Heart left ventricle (tissue), 16 donors: ENCODE measurements around the gene FBXW12. TPM values are rescaled to one million over a fixed set of nuclear protein-coding genes. Genes with fewer than 3 reads are reported as not detected.
A peak's percentile ranks its signal among the peaks of the same experiment; 100 is the strongest.

Experiments
- ATAC-seq, 4 donors: fragments of 200-7000 bp; cut with Tn5 transposase; one replicate each; pipeline ENCODE4 v1.9.1; 2020 to 2022; ENCODE audit warnings: moderate library complexity in 4 of 4, mild to moderate bottlenecking in 3 of 4, moderate number of reproducible peaks in 1 of 4
- DNase-seq, 5 donors: peaks; one replicate each; pipeline ENCODE4 v3.0.0-alpha.2; 2020
- H3K27ac ChIP-seq, 12 donors: fragments of 200-600 bp; sonication (generic) in 4 of 12; one replicate each; pipeline versions ENCODE4 v1.5.0 to v1.8.0; 2016 to 2022; ENCODE audit warnings: mild to moderate bottlenecking in 2 of 12
- H3K27me3 ChIP-seq, 9 donors: fragments of 200-600 bp; sonication (generic) in 2 of 9; one replicate each; pipeline versions ENCODE4 v1.5.1 to v1.8.0; 2016 to 2022; ENCODE audit warnings: mild to moderate bottlenecking in 3 of 9
- H3K36me3 ChIP-seq, 9 donors: fragments of 200-600 bp; sonication (generic) in 2 of 9; one replicate each; pipeline versions ENCODE4 v1.5.0 to v1.8.0; 2018 to 2022; ENCODE audit warnings: mild to moderate bottlenecking in 2 of 9
- H3K4me1 ChIP-seq, 12 donors: fragments of 200-600 bp; sonication (generic) in 4 of 12; one replicate each; pipeline versions ENCODE4 v1.5.0 to v1.8.0; 2016 to 2022; ENCODE audit warnings: mild to moderate bottlenecking in 3 of 12
- H3K4me3 ChIP-seq, 12 donors: fragments of 200-600 bp; sonication (generic) in 4 of 12; one replicate each; pipeline versions ENCODE4 v1.5.0 to v1.8.0; 2017 to 2022; ENCODE audit warnings: mild to moderate bottlenecking in 9 of 12, moderate library complexity in 4 of 12
- H3K9me3 ChIP-seq, 12 donors: fragments of 200-600 bp; sonication (generic) in 4 of 12; one replicate each; pipeline versions ENCODE4 v1.5.0 to v1.8.0; 2016 to 2022; ENCODE audit warnings: mild to moderate bottlenecking in 1 of 12
- POLR2A ChIP-seq, 2 donors: fragments of 450-650 bp; IDR thresholded peaks; one replicate each; pipeline ENCODE4 v1.6.1; 2017; ENCODE audit warnings: antibody characterized with exemption in 2 of 2, mild to moderate bottlenecking in 2 of 2, moderate library complexity in 2 of 2
- WGBS, 4 donors: extraction: QIAGEN DNeasy Blood & Tissue Kit in 2 of 4; methylation state at CpG; one replicate each; pipeline versions ENCODE4 v1.1.5 to v1.1.7; 2013 to 2018; 5-methylcytosine and 5-hydroxymethylcytosine counted together
- intact Hi-C, 10 donors: fragments of 100-400 bp; cut with DNase I; formaldehyde crosslinking; loops; one replicate each; pipeline versions ENCODE4 v1.11.1 to v1.14.2; 2022
- polyA plus RNA-seq, 2 donors: library from polyadenylated mRNA; stranded (reverse); fragments of 200-250 nt; gene quantifications; one replicate each; pipeline ENCODE4 v1.2.3, GENCODE V29; 2013
- total RNA-seq, 9 donors: library from RNA; depleted of rRNA in 2 of 9; stranded (reverse); fragments of >200 nt in 2 of 9; fragmentation: NEBNext Ultra II Directional in 3 of 9; extraction: Animal tissue kit (Norgen Biotek cat#: 25700) in 3 of 9; gene quantifications; one replicate each; pipeline versions ENCODE4 v1.1.0 to v1.2.4, GENCODE V29; 2016 to 2023
- TF ChIP-seq, protein P1 (sequence below), 12 donors: fragments of 200-600 bp; sonication (generic) in 4 of 12; IDR thresholded peaks; one replicate each; pipeline versions ENCODE4 v1.5.0 to v1.8.0; 2018 to 2022; ENCODE audit warnings: antibody characterized with exemption in 12 of 12, mild to moderate bottlenecking in 5 of 12
- donor health status: ischemic (EF 13 %, LVEDD 7.1; RV severe dilation, severe dysfunction).
- donor health status: healthy with polysubstance abuse.
- donor health status: DM: no; HTN: yes; CAD: no.
- donor health status: DM: no; HTN: no; CAD: no.
- donor health status: ischemic (EF 25% LVEDD 6.9; RV normal size, moderate dysfunction).
- donor health status: ischemic (EF 25% LVEDD 5.7; RV mildly dilated, moderate dysfunction).
- donor health status: healthy.
- donor health status: DM: yes; HTN: yes; CAD: no.
- donor health status: ischemic (EF 35%, LVEDD 5.7; RV mildly dilated, moderate dysfunction).
- donor health status: nonischemic (EF 11% LVEDD 7.7; RV severe dilation, severe dysfunction).
- donor health status: DM: yes; HTN: yes; CAD: no.
- donor health status: PGD.
- donor health status: ischemic (EF 29% LVEDD 5.4; RV normal size, mild dysfunction).
- donor health status: nonischemic (EF 23%, LVEDD 6.1; RV moderate dilation, normal function).

Gene FBXW12
- total and polyA plus RNA-seq, 11 donors: not detected

DNA sequence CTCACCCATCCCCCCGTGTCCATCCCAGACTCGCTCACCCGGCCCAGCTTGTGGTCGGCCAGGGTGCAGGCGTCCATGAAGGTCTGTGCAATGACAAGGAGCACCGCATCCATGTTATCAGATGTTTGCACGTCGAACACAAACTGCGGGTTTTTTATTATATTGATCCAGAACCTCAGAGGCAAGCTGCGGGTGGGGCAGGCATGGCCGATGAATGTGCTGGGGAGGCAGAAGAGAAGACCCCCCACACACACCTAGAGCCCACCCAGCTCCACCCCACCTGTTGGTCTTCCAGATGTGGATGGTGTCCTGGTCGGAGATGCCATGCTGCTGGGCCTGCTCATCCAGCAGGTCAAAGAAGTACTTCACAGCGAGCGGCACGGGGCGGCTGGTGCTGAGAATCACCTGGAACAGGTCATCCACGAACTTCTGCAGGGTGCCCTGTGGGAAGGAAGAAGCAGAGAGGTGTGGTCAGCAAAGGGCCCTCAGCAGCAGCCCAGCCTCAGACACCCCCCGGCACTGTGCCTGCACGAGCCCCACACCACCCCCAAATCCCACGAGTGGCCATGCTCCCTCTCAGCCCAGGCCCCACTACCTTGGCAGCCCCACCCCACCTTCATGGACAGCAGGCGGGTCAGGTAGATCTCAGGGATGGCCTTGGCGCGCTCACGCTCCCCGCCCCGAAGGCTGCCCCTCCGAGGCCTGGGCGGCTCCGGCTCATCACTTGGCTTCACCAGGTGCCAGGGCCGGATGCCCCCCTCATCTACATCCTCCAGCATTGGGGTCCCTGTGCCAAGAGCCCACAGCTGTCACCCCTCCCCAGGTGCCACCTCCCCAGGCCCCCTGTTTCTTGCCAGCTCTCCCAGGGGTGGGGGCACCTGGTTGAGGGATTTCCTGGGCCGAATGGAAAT is 37.5 kb downstream of the FBXW12 start:
- no peaks in the 10 kb centered on the region for H3K9me3 ChIP-seq
- WGBS, 4 donors: 93 to 96% (median 95%) methylated on average over 20 to 31 of the region's 31 CpGs
- DNase-seq (peak; percentile 4 to 59 (median 14)), ATAC-seq (no peak)
- intact Hi-C loops: loop anchor here in 1 of 10 donors (10.0 kb wide), 1 partner anchor 135 kb away; no protein-coding TSS in a partner anchor
- H3K4me1 ChIP-seq: no peaks in the 10 kb centered on the region
- peaks cover 0 to 94% (median 77%) of the 10 kb centered on the region in 9 donors for H3K36me3 ChIP-seq
- no peak overlapping the region for H3K4me3 ChIP-seq
- no peak overlapping the region for H3K27ac ChIP-seq
- no peak for TF ChIP-seq POLR2A (IDR thresholded peaks at IDR 0.05)
- TF ChIP-seq, protein P1, sequence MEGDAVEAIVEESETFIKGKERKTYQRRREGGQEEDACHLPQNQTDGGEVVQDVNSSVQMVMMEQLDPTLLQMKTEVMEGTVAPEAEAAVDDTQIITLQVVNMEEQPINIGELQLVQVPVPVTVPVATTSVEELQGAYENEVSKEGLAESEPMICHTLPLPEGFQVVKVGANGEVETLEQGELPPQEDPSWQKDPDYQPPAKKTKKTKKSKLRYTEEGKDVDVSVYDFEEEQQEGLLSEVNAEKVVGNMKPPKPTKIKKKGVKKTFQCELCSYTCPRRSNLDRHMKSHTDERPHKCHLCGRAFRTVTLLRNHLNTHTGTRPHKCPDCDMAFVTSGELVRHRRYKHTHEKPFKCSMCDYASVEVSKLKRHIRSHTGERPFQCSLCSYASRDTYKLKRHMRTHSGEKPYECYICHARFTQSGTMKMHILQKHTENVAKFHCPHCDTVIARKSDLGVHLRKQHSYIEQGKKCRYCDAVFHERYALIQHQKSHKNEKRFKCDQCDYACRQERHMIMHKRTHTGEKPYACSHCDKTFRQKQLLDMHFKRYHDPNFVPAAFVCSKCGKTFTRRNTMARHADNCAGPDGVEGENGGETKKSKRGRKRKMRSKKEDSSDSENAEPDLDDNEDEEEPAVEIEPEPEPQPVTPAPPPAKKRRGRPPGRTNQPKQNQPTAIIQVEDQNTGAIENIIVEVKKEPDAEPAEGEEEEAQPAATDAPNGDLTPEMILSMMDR (IDR thresholded peaks at IDR 0.05): no peak
- no peaks in the 10 kb centered on the region for H3K27me3 ChIP-seq

DNA sequence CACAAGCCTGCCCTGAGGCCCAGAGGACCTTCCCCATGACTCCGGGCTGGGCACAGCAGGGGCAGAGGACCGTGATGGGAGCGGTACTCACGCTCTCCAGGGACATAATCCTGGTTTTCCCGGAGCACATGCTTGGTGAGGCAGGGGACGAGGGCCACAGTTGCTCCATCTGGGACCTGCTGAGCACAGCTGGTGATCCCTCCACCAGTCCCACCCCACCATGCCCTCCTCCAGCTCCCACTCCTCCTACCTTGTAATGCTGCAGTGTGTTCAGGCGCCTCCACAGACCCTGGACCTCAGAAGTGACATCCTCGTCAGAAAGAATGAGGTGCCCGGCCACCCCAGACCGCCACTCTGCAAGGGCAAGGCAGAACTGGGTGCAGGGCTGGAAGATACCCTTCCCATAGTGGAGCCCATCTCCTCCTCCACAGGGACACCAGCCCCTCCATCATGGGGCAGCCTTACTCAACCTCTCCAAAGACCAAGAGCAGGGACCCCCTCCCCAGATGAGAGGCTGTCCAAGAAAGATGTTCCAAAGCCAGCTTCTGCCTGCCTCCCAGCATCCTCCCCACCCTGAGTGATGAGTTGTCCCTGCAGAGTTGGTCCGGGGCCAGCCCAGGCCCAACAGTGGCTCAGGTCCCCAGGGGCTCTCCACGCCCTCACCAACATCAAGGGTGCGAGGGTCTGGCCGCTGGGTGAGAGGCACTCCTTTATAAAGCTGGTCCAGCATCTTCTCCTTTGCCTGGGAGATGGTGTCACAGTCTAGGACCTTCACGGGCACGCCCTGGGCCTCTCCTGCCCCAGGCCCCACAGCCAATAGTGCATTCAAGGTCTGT is 38.4 kb downstream of the FBXW12 start:
- no peaks in the 10 kb centered on the region for H3K9me3 ChIP-seq
- 92 to 95% (median 93%) methylated on average over 4 to 16 of the region's 16 CpGs for WGBS, 4 donors
- no peak for ATAC-seq
- peak in 4 of 5 donors; percentile 5 to 14 (median 12) for DNase-seq
- TF ChIP-seq, protein P1 (IDR thresholded peaks at IDR 0.05): no peak
- no peak for TF ChIP-seq POLR2A (IDR thresholded peaks at IDR 0.05)
- no peaks in the 10 kb centered on the region for H3K27me3 ChIP-seq
- no peak overlapping the region for H3K4me3 ChIP-seq
- H3K27ac ChIP-seq: no peak overlapping the region
- intact Hi-C loops: no loop called here
- H3K36me3 ChIP-seq: peaks cover 0 to 94% (median 75%) of the 10 kb centered on the region in 9 donors
- no peaks in the 10 kb centered on the region for H3K4me1 ChIP-seq

DNA sequence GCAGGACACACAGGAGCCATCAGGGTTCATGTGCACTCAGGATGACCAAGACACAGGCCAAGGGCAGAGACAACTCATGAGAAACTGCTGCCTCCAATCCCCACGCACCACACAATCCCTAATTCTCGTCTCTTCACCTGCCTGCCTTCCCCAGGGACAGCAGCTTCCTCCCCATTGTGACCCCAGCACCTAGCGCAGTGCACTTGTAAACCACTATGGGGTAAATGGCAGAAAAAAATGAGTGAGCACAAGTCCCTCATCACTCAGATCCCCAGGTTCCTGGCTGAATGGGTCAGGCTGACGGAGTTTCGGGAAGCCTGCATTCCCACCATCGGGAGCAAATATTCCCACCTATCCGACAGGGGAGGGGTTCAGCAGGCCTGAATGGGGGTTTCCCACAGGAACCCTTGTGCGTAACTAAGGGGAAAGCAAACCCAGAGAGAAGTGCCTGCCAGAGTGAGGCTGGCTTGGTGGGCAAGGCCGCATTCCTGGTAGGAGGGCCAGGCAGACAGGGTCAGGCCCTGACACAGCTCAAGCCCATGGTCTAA is 39.1 kb downstream of the FBXW12 start:
- intact Hi-C loops: no loop called here
- DNase-seq (peak in 2 of 5 donors; percentile 3 to 6), ATAC-seq (no peak)
- Histone ChIP-seq H3K4me3 (no peak overlapping the region), H3K9me3 (no peaks in the 10 kb centered on the region), H3K4me1 (no peaks in the 10 kb centered on the region), H3K27me3 (no peaks in the 10 kb centered on the region), H3K27ac (no peak overlapping the region), H3K36me3 (peaks cover 0 to 94% (median 75%) of the 10 kb centered on the region in 9 donors)
- 93 to 96% (median 94%) methylated on average over 9 of the region's 9 CpGs for WGBS, 4 donors
- TF ChIP-seq POLR2A (IDR thresholded peaks at IDR 0.05): no peak

DNA sequence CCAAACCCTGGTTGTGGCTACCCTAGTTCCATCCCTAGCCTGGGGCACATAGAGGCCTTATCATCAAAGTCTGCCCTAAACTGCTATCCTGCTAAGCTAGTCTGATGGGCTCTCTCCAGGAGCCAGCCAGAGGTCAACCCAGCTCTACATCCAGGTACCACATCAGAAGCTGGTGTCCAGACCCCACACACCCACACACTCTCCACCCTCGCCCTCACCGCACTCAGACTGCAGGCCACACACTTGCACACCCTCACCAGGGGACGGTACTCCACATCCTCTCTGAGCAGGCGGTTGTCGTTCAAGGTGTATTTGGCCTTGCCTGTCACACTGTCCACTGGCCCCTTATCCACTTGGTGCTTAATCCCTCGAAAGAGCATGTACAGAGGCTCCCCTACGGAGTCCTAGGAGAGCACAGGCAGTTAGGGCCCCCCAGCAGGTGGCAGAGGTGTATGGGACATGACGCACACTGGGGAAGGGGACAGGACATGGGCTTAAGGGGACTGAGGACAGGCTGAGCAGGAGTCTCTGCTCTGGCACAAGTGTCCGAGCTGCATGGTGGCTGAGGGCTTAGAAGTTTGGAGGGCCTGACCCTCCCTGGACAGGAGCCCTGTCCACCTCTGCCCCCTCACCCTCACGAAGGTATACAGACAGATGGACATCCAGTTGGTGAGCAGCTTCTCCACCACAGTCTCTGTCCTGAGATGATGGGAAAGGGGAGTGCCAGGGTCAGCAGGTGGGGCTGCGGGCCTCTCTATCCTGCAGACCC is 39.8 kb downstream of the FBXW12 start:
- H3K36me3 ChIP-seq: peaks cover 0 to 88% (median 73%) of the 10 kb centered on the region in 9 donors
- DNase-seq: peak in 3 of 5 donors; percentile 8 to 18 (median 11)
- WGBS, 4 donors: 89 to 95% (median 93%) methylated on average over 10 to 11 of the region's 11 CpGs
- ATAC-seq: no peak
- H3K4me1 ChIP-seq: no peaks in the 10 kb centered on the region
- no peaks in the 10 kb centered on the region for H3K9me3 ChIP-seq
- H3K4me3 ChIP-seq: no peak overlapping the region
- intact Hi-C loops: no loop called here
- H3K27me3 ChIP-seq: no peaks in the 10 kb centered on the region
- H3K27ac ChIP-seq: no peak overlapping the region
- TF ChIP-seq, protein P1 (IDR thresholded peaks at IDR 0.05): no peak
- TF ChIP-seq POLR2A (IDR thresholded peaks at IDR 0.05): no peak
